Gastroesophageal sphincter (tissue), 3 donors: ENCODE measurements around the gene RASSF5.

Experiments used
- POLR2A ChIP-seq, 2 donors: fragments of 450-650 bp; IDR thresholded peaks; one replicate each; pipeline ENCODE4 v1.6.1; 2017; ENCODE audit warnings: antibody characterized with exemption in 2 of 2, mild to moderate bottlenecking in 2 of 2, moderate library complexity in 1 of 2
- TF ChIP-seq, protein P1 (sequence below), 4 experiments: fragments of 200-600 bp in 2 of 4; fragments of 450-650 bp in 2 of 4; sonication (generic) in 1 of 4; IDR thresholded peaks; one replicate each; pipeline ENCODE4 v1.5.1; 2017 to 2019; ENCODE audit warnings: antibody characterized with exemption in 4 of 4, mild to moderate bottlenecking in 2 of 4, moderate library complexity in 2 of 4

DNA sequence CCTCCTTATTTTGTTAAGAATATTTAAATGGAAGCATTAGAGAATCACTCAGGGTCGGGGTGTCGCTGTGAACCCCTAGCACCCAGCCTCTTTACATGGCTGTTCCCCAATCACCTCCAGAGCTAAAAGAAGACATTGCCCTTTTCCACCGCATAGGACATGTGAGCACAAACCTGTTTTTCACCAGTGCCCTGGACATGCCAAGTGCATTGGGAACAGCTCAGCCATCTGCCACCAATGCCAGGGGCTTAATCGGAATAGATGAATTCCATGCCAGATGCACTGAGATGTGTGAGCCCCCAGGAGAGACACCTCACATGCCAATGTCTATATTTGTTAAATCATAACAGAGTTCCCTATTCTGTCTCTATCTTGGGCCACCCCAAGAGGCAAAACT is 71.6 kb downstream of the RASSF5 start:
- TF ChIP-seq, protein P1, sequence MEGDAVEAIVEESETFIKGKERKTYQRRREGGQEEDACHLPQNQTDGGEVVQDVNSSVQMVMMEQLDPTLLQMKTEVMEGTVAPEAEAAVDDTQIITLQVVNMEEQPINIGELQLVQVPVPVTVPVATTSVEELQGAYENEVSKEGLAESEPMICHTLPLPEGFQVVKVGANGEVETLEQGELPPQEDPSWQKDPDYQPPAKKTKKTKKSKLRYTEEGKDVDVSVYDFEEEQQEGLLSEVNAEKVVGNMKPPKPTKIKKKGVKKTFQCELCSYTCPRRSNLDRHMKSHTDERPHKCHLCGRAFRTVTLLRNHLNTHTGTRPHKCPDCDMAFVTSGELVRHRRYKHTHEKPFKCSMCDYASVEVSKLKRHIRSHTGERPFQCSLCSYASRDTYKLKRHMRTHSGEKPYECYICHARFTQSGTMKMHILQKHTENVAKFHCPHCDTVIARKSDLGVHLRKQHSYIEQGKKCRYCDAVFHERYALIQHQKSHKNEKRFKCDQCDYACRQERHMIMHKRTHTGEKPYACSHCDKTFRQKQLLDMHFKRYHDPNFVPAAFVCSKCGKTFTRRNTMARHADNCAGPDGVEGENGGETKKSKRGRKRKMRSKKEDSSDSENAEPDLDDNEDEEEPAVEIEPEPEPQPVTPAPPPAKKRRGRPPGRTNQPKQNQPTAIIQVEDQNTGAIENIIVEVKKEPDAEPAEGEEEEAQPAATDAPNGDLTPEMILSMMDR (IDR thresholded peaks at IDR 0.05) = no peak
- TF ChIP-seq POLR2A (IDR thresholded peaks at IDR 0.05) = no peak
